ENCODE results near the gene NGEF. TPM values are rescaled to one million over a fixed set of nuclear protein-coding genes. Genes with fewer than 3 reads are reported as not detected.

The NGEF gene
- total RNA-seq, 1 experiment from 2014 or later: 71.3 TPM

- H3K27me3 ChIP-seq (ENCODE audit: low read length): no peaks in the 10 kb centered on the region
- H3K4me1 ChIP-seq (ENCODE audit: insufficient read depth, low read length): peaks cover under 1% of the 10 kb centered on the region; the same call in 1 of the 2 replicates
- H2AFZ ChIP-seq (ENCODE audit: low read length): no peak overlapping the region
- H3K27ac ChIP-seq (ENCODE audit: low read length): no peak overlapping the region
- no TSS peak for BruUV-seq (replicated peaks)
- H3K9ac ChIP-seq (ENCODE audit: low read length): no peak overlapping the region
- H3K79me2 ChIP-seq (ENCODE audit: low read length): no peaks in the 10 kb centered on the region
- no peaks in the 10 kb centered on the region for H3K36me3 ChIP-seq (ENCODE audit: low read depth, low read length)
- ATAC-seq (no peak), DNase-seq (no peak)
- H3F3A ChIP-seq (ENCODE audit: low read length, unreplicated experiment): no peaks in the 10 kb centered on the region
- no peaks in the 10 kb centered on the region for H3K9me2 ChIP-seq (replicated peaks; ENCODE audit: low read length)
- no peak overlapping the region for H3K4me2 ChIP-seq (ENCODE audit: low read length)
- ChIA-PET POLR2A (ENCODE audit: unreplicated experiment) (no interaction called here), CTCF (interaction anchor here (0.6 kb wide), 1 partner anchor 382 kb away, joined by 3 read pairs; no protein-coding TSS in a partner anchor)
- H3K4me3 ChIP-seq (ENCODE audit: low read length): no peak overlapping the region
- H3K9me3 ChIP-seq (ENCODE audit: low read length): no peaks in the 10 kb centered on the region
- TF ChIP-seq EZH2 (IDR thresholded peaks at IDR 0.05; ENCODE audit: low read length, unreplicated experiment): no peak
- no peak for TF ChIP-seq CTCF (conservative IDR thresholded peaks at IDR 0.05; ENCODE audit: low read depth, low read length)
- TF ChIP-seq EZH2phosphoT487 (IDR thresholded peaks at IDR 0.05; ENCODE audit: borderline replicate concordance, low read length): no peak
- H4K20me1 ChIP-seq (ENCODE audit: low read length): no peaks in the 10 kb centered on the region
- intact Hi-C loops (cut with micrococcal nuclease): no loop called here
These were observed 39.3 kb downstream of the NGEF start for GRCh38 chr2:232973796-232974195.

GRCh38 chr2:232973011-232973735 is 39.9 kb downstream of the NGEF start:
- no peaks in the 10 kb centered on the region for H3K79me2 ChIP-seq (ENCODE audit: low read length)
- H3K9me3 ChIP-seq (ENCODE audit: low read length): no peaks in the 10 kb centered on the region
- no peak overlapping the region for H3K4me2 ChIP-seq (ENCODE audit: low read length)
- no peaks in the 10 kb centered on the region for H3K9me2 ChIP-seq (replicated peaks; ENCODE audit: low read length)
- H3F3A ChIP-seq (ENCODE audit: low read length, unreplicated experiment): no peaks in the 10 kb centered on the region
- no peaks in the 10 kb centered on the region for H3K36me3 ChIP-seq (ENCODE audit: low read depth, low read length)
- H3K27ac ChIP-seq (ENCODE audit: low read length): no peak overlapping the region
- H3K9ac ChIP-seq (ENCODE audit: low read length): no peak overlapping the region
- H2AFZ ChIP-seq (ENCODE audit: low read length): no peak overlapping the region
- no peak for ATAC-seq
- no peaks in the 10 kb centered on the region for H3K4me1 ChIP-seq (ENCODE audit: insufficient read depth, low read length)
- intact Hi-C loops (cut with micrococcal nuclease): no loop called here
- H3K4me3 ChIP-seq (ENCODE audit: low read length): no peak overlapping the region
- ChIA-PET CTCF (interaction anchor here (0.6 kb wide), 1 partner anchor 382 kb away, joined by 3 read pairs; no protein-coding TSS in a partner anchor), POLR2A (ENCODE audit: unreplicated experiment) (no interaction called here)
- no peaks in the 10 kb centered on the region for H4K20me1 ChIP-seq (ENCODE audit: low read length)
- no peak for DNase-seq
- TF ChIP-seq EZH2phosphoT487 (IDR thresholded peaks at IDR 0.05; ENCODE audit: borderline replicate concordance, low read length) (no peak), CTCF (conservative IDR thresholded peaks at IDR 0.05; ENCODE audit: low read depth, low read length) (no peak), EZH2 (IDR thresholded peaks at IDR 0.05; ENCODE audit: low read length, unreplicated experiment) (no peak)
- no peaks in the 10 kb centered on the region for H3K27me3 ChIP-seq (ENCODE audit: low read length)
- BruUV-seq (replicated peaks): no TSS peak

- Histone ChIP-seq H2AFZ (ENCODE audit: low read length) (no peak overlapping the region), H3K9me2 (replicated peaks; ENCODE audit: low read length) (no peaks in the 10 kb centered on the region), H3K9ac (ENCODE audit: low read length) (no peak overlapping the region), H3K27ac (ENCODE audit: low read length) (no peak overlapping the region), H3F3A (ENCODE audit: low read length, unreplicated experiment) (no peaks in the 10 kb centered on the region), H3K4me1 (ENCODE audit: insufficient read depth, low read length) (no peaks in the 10 kb centered on the region), H4K20me1 (ENCODE audit: low read length) (no peaks in the 10 kb centered on the region), H3K4me3 (ENCODE audit: low read length) (no peak overlapping the region), H3K27me3 (ENCODE audit: low read length) (no peaks in the 10 kb centered on the region), H3K79me2 (ENCODE audit: low read length) (no peaks in the 10 kb centered on the region), H3K36me3 (ENCODE audit: low read depth, low read length) (no peaks in the 10 kb centered on the region), H3K9me3 (ENCODE audit: low read length) (no peaks in the 10 kb centered on the region), H3K4me2 (ENCODE audit: low read length) (no peak overlapping the region)
- DNase-seq: no peak
- no peak for ATAC-seq
- intact Hi-C loops (cut with micrococcal nuclease): no loop called here
- ChIA-PET CTCF (no interaction called here), POLR2A (ENCODE audit: unreplicated experiment) (no interaction called here)
- no TSS peak for BruUV-seq (replicated peaks)
- TF ChIP-seq EZH2phosphoT487 (IDR thresholded peaks at IDR 0.05; ENCODE audit: borderline replicate concordance, low read length): no peak
- TF ChIP-seq EZH2 (IDR thresholded peaks at IDR 0.05; ENCODE audit: low read length, unreplicated experiment): no peak
- no peak for TF ChIP-seq CTCF (conservative IDR thresholded peaks at IDR 0.05; ENCODE audit: low read depth, low read length)
These were observed 41.3 kb downstream of the NGEF start for GRCh38 chr2:232971744-232972143.
